ENCODE data around the gene CEP41.

The CEP41 gene

GRCh38 chr7:130461272-130461671 is 20.5 kb upstream of the CEP41 start:
- Histone ChIP-seq H3K79me2 (ENCODE audit: insufficient read depth, low read length) (no peaks in the 10 kb centered on the region), H3K36me3 (ENCODE audit: insufficient read depth, low read length) (no peaks in the 10 kb centered on the region; the same call in 1 of the 2 replicates), H3K27ac (ENCODE audit: low read depth, low read length, poor library complexity, severe bottlenecking) (no peak overlapping the region), H3K9ac (ENCODE audit: low read length) (no peak overlapping the region), H4K20me1 (ENCODE audit: insufficient read depth, low read length) (no peaks in the 10 kb centered on the region), H3K9me2 (ENCODE audit: low read depth, low read length) (no peaks in the 10 kb centered on the region), H2AFZ (ENCODE audit: low read length) (no peak overlapping the region), H3K27me3 (ENCODE audit: insufficient read depth, low read length) (no peaks in the 10 kb centered on the region), H3K4me1 (ENCODE audit: insufficient read depth, low read length, severe bottlenecking) (peaks cover 12% of the 10 kb centered on the region), H3K4me2 (ENCODE audit: low read length) (no peak overlapping the region), H3K9me3 (ENCODE audit: low read length) (peaks cover 14% of the 10 kb centered on the region), H3F3A (ENCODE audit: insufficient read depth, low read length) (no peaks in the 10 kb centered on the region), H3K4me3 (ENCODE audit: low read depth, low read length, poor library complexity, severe bottlenecking) (no peak overlapping the region)
- TF ChIP-seq CTCF (IDR thresholded peaks at IDR 0.05; ENCODE audit: low read length) (no peak), EZH2 (IDR thresholded peaks at IDR 0.05; ENCODE audit: borderline replicate concordance, low read length) (no peak)

- H3K9me2 ChIP-seq (ENCODE audit: low read depth, low read length) = no peaks in the 10 kb centered on the region
- H3F3A ChIP-seq (ENCODE audit: insufficient read depth, low read length) = no peaks in the 10 kb centered on the region
- H3K4me2 ChIP-seq (ENCODE audit: low read length) = peak overlapping the region; percentile 2; the same call in 1 of the 2 replicates
- H4K20me1 ChIP-seq (ENCODE audit: insufficient read depth, low read length) = no peaks in the 10 kb centered on the region
- peaks cover 30% of the 10 kb centered on the region for H3K4me1 ChIP-seq (ENCODE audit: insufficient read depth, low read length, severe bottlenecking)
- no peaks in the 10 kb centered on the region; the same call in 1 of the 2 replicates for H3K36me3 ChIP-seq (ENCODE audit: insufficient read depth, low read length)
- no peak for TF ChIP-seq CTCF (IDR thresholded peaks at IDR 0.05; ENCODE audit: low read length)
- no peak for TF ChIP-seq EZH2 (IDR thresholded peaks at IDR 0.05; ENCODE audit: borderline replicate concordance, low read length)
- H2AFZ ChIP-seq (ENCODE audit: low read length) = no peak overlapping the region
- peaks cover 16% of the 10 kb centered on the region for H3K9me3 ChIP-seq (ENCODE audit: low read length)
- H3K79me2 ChIP-seq (ENCODE audit: insufficient read depth, low read length) = no peaks in the 10 kb centered on the region
- H3K27me3 ChIP-seq (ENCODE audit: insufficient read depth, low read length) = no peaks in the 10 kb centered on the region
- no peak overlapping the region for H3K4me3 ChIP-seq (ENCODE audit: low read depth, low read length, poor library complexity, severe bottlenecking)
- H3K9ac ChIP-seq (ENCODE audit: low read length) = no peak overlapping the region
- H3K27ac ChIP-seq (ENCODE audit: low read depth, low read length, poor library complexity, severe bottlenecking) = peak overlapping the region; percentile 46
Observed at GRCh38 chr7:130458257-130458656, 17.4 kb upstream of the CEP41 start.

GRCh38 chr7:130454959-130455358 is 14.1 kb upstream of the CEP41 start:
- H3K9me3 ChIP-seq (ENCODE audit: low read length) = peaks cover 16% of the 10 kb centered on the region
- H3K27me3 ChIP-seq (ENCODE audit: insufficient read depth, low read length) = no peaks in the 10 kb centered on the region
- no peak overlapping the region for H3K9ac ChIP-seq (ENCODE audit: low read length)
- no peak overlapping the region for H3K4me3 ChIP-seq (ENCODE audit: low read depth, low read length, poor library complexity, severe bottlenecking)
- TF ChIP-seq CTCF (IDR thresholded peaks at IDR 0.05; ENCODE audit: low read length) (no peak), EZH2 (IDR thresholded peaks at IDR 0.05; ENCODE audit: borderline replicate concordance, low read length) (no peak)
- no peaks in the 10 kb centered on the region for H3F3A ChIP-seq (ENCODE audit: insufficient read depth, low read length)
- H3K79me2 ChIP-seq (ENCODE audit: insufficient read depth, low read length) = no peaks in the 10 kb centered on the region
- no peaks in the 10 kb centered on the region for H3K9me2 ChIP-seq (ENCODE audit: low read depth, low read length)
- peak overlapping the region; percentile 39 for H3K27ac ChIP-seq (ENCODE audit: low read depth, low read length, poor library complexity, severe bottlenecking)
- H3K4me2 ChIP-seq (ENCODE audit: low read length) = peak overlapping the region; percentile 3; the same call in 1 of the 2 replicates
- peaks cover 30% of the 10 kb centered on the region for H3K4me1 ChIP-seq (ENCODE audit: insufficient read depth, low read length, severe bottlenecking)
- H2AFZ ChIP-seq (ENCODE audit: low read length) = no peak overlapping the region
- H3K36me3 ChIP-seq (ENCODE audit: insufficient read depth, low read length) = no peaks in the 10 kb centered on the region; the same call in 1 of the 2 replicates
- no peaks in the 10 kb centered on the region for H4K20me1 ChIP-seq (ENCODE audit: insufficient read depth, low read length)

Data from OCI-LY1 (cell line).